HG03469 (cell line): ENCODE measurements around the gene MEGF6.
"Not testable (repeated sequence)": the region's sequence is repeated elsewhere in the genome, so short reads cannot be mapped to it uniquely, and the experiment has no call there.

ENCODE experiments used
- ATAC-seq: cut with Tn5 transposase; IDR thresholded peaks from one replicate; pipeline ENCODE4 v1.9.1; 2021; ENCODE audit warnings: mild to moderate bottlenecking, moderate library complexity, moderate number of reproducible peaks; ENCODE audit not compliant: unreplicated experiment

MEGF6 gene

DNA sequence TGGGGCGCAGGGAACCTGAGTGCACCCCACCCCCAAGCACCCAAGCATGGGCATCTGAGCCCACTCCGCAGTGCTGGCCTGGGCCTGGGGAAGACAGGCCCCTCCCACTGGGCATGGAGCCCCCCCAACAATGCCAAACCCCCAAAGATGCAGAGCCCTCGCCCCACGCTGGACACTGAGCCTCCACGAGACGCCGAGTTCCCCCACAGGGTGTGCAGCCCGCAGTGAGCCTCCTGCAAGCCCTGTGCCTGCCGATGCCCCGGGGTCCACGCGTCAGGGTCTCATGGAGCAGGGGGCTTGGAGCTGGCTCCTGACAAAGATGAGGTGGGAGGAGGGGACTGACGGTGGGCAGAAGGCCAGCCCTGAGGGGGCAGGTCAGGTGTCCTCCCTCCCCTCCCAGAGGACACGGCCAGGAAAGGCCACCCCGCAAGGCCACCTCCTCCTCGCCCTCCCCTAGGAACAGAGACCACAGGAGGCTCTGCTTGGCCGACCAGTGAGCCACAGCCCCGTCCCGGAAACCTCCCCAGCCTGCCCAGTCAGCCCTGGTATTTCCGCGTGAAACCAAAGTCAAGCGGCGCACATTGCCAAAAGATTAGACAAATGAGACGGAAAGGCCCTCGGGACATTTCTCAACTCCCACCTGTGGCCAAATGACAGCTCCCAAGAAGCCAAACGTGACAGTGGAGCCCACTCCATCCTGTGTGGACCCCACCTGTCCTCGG lies 33.4 kb downstream of the MEGF6 start:
- no peak for ATAC-seq

DNA sequence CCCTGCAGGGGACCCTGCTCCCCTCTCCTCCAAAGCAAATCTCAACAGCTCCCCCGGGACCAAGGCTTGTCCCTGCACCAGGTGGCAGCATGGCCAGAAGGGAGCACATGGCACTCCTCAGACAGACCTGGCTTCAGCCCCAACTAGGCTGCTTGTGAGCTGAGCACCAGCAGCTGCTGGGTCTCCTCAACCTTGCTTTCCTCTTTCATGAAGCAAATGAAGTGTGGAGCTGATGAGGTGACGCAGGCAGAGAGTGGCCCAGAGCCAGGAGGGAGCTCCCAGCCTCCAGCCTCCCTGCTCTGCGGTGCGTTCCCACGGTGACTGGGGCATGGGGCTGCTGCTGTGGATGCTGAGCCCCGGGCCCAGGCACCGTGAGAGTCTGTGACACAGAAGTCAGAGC lies 34.0 kb downstream of the MEGF6 start:
- no peak for ATAC-seq

DNA sequence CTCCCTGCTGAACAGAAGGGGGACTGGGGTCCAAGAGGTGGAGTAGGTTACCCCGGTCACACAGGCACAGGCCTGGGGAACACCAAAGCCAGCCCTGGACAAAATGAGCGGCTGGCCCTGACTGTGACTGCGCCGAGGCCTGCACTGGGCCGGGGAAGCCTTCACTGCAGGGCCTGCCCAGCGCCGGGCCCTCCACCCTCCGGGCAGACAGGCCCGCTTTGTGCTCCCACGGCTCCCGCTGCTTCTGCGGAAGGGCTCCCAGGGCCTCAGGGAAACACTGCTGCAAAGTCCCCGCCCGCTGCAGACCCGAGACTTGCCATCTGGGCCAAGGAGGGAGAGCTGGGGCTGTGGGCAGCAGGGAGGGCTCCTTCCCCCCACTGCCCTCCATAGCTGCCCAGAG lies 35.3 kb downstream of the MEGF6 start:
- no peak for ATAC-seq

DNA sequence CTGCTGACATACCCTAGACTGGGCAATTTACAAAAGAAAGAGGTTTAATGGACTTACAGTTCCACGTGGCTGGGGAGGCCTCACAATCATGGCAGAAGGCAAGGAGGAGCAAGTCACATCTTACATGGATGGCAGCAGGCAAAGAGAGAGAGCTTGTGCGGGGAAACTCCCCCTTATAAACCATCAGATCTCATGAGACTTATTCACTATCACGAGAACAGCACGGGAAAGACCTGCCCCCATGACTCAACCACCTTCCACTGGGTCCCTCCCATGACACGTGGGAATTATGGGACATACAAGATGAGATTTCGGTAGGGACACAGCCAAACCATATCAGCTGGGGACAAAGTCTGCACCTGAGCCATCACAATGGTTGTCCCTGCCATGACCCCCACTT lies 35.8 kb downstream of the MEGF6 start:
- ATAC-seq, result not testable (repeated sequence)

DNA sequence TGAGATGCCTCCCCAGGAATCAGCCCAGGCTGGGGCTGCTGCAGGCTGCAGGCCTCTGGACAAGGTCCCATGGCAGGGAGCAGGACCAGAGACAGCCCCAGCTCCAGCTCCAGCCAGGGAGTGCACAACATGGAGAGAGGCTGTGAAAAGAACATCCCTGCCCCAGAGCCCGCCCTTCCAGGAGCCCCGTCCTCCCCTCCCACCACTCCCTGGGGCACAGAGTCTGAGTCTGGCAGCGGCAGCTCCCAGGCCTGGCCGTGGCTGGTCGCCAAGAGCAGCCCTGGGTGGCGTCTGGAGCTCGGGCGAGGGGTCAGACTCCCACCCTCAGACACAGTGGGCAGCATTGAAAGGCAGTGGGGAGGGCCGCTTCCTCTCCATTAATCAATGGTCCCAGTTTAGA lies 37.8 kb downstream of the MEGF6 start:
- ATAC-seq, result no peak

DNA sequence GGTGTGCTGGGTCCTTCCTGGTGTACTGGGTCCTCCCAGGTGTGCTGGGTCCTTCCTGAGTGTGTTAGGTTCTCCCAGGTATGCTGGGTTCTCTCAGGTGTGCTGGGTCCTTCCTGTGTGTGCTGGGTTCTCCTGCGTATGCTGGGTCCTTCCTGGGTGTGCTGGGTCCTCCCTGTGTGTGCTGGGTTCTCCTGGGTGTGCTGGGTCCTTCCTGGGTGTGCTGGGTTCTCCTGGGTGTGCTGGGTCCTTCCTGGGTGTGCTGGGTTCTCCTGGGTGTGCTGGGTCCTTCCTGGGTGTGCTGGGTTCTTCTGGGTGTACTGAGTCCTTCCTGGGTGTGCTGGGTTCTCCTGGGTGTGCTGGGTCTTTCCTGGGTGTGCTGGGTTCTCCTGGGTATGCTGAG lies 38.7 kb downstream of the MEGF6 start:
- not testable (repeated sequence) for ATAC-seq

DNA sequence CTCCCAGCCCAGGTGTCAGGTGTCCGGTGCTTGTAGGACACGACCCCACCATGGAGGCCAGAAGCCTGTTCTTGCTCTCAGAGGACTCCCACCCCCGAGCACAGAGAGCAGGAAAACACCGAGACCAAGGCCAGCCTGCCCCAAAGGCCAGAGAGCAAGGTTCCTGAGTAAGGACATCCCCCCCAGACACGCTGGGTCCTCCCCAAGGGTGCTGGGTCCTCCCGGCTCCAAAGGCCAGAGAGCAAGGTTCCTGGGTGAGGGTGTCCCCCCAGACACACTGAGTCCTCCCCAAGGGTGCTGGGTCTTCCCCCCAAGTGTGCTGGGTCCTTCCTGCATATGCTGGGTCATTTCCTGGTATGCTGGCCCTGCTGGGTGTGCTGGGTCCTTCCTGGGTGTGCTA lies 40.0 kb downstream of the MEGF6 start:
- no peak for ATAC-seq

DNA sequence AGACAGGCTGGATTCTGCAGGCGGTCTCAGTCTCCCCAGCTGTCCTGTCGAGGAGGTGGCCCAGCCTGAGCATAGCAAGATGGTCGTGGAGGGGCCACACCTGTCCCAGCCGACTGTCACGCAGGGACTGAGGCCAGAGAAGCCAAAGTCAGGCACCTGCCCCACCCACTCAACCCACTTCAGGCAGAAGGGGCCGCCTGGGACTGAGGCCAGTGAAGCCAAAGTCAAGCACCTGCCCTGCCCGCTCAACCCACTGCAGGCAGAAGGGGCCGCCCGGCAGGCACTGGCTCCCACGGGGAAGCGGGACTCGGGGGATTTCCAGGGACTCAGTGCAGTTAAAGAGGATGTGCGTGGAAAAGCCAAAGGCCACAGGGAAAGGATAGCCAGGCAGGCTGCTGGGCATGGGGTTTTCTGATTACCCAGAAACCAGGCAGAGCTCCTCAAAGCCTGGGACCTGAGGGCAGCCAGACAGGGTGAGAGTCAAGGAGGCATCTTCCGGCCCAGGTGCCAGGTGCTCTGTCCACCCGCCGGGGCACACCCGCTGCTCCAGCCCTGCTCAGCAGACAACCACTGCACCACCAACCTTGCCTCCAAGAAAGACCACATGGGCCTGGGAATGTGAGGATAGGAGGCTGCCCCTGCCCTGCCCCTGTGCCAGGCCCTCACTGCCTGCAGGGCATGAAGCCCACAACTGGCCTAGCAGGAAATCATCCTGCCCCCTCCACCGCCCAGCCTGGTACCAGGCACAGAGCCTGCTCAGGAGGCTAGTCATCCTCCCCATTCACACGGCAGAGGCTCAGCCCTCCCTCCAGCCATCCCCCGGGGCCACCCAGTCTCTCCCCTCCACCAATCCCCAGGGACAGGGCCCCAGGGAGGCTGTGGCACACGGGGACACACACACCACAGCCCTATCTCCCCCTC lies 41.0 kb downstream of the MEGF6 start:
- ATAC-seq, result no peak

DNA sequence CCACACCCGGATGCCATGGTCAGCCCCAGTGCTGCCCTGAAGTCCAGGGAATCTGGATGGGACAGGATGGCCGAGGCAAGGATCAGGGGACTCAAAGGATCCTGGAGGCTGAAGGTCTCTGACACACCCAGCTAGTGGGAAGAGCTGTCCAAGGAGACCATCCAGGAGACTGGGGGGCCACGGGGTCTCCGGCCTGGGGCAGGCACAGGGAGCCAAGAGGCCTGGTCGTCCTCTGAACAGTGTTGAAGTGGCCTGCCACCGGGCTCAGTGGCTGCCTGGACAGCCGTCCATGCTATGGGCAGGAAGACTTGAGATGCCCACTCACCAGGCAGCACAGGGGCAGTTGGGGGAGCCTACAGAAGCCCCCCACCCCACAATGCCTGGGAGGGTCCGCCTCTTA lies 41.9 kb downstream of the MEGF6 start:
- ATAC-seq, result no peak

DNA sequence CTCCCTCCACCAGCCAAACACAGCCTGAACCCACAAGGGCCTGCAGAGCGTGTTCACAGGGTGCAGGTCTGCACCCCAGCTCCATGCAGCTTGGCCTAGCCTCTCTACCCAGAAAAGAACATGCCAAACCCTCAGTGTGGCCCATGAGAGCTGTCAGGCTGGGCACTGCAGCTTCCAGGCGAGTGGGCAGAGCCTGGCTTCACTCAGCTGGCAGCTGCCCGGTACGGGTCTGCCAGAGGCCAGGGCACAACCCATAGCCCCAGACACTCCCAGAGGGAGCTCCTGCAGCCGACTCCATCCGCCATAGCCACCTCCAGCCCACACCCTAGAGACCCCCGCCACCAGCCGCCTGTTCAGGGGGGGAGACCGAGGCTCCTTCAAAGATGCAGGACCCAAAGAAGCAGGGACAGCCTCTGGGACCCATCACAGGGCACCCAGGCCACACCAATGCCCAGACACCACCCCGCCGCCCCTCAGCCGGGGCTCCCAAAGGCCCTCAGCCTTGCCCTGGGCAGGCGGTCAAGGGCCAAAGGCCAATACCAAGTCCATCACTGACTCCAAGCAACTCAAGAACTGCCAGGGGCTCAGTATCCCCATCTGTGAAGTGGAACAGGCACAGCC lies 42.4 kb downstream of the MEGF6 start:
- ATAC-seq, result no peak

DNA sequence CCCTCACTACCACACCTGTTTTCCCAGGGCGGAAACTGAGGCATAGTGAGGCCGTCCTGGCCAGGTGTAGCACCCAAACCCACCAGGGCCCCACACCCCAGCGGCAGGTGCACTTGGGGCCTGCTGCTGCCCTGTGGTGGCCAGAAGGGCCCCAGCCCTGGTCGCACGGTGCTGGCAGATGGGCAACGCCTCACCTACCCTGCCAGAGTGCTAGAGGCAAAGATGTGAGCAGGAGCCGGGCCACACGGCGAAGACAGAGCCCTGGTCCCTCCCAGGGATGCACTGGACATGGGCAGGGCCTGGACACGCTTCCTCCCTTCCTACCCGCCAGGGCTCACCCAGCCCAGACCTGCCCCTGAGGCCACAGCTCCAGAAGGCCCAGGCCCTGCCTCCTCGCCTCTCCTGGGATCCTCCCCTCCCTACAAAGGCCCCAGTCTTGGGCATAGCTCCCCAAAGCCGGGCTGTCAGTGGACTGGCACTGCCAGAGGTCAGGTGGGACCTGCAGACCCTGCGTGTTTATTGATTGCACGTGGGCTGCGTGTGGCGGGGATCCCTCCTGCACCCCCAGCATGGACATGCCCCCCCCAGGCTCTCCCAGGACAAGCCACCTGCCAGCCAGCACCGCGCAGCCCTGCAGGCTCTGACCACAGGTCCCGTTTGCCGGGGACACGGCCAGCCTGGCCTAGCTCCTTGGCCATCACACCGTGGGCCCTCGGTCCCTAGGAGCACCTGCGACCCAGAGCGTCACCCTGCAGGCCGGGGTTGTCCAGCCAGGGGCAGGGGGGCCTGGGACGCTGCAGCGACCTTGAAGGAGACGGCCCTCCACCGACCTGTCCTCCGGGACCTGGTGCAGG lies 44.1 kb downstream of the MEGF6 start:
- ATAC-seq, result no peak

DNA sequence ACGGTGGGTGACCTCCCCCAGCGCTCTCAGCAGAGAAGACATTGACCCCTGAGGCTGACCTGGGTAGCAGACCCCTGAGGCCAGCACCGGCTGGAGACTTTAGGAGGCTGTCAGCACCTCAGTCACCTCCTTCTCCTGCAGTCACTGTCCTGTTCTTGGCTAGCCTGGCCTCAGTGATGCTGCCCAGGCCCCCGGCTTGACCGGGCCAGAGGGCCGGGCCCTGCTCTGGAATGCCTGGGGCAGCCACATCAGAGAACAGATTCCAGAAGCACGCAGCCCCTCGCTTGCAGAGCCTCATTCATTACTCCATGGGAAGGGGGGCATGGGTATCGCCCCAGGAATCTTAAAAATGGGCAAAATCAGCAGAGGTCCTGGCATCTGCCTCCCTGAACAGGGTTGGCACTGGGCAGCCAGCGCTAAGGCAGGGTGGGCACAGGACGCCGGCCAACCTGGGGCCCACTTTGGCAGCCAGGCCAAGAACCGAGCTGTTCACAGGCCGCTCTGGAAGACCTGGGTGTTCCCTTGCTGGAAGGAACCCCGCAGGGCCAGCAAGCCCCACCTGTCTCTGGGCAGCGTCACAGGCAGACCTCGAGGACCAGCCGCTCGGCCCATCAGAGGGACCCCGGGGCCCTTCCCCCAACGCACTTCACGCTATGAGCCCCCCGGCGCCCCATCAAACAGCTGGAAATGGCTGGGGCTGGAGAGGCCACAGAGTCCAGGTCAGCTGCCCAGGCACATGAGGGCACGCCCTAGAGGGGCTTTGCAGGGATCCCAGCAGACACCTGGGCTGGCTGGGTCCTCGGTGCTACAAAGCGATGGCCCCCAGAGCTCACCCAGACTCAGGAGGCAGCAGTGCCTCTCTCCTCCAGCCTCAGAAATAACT lies 45.1 kb downstream of the MEGF6 start:
- no peak for ATAC-seq

DNA sequence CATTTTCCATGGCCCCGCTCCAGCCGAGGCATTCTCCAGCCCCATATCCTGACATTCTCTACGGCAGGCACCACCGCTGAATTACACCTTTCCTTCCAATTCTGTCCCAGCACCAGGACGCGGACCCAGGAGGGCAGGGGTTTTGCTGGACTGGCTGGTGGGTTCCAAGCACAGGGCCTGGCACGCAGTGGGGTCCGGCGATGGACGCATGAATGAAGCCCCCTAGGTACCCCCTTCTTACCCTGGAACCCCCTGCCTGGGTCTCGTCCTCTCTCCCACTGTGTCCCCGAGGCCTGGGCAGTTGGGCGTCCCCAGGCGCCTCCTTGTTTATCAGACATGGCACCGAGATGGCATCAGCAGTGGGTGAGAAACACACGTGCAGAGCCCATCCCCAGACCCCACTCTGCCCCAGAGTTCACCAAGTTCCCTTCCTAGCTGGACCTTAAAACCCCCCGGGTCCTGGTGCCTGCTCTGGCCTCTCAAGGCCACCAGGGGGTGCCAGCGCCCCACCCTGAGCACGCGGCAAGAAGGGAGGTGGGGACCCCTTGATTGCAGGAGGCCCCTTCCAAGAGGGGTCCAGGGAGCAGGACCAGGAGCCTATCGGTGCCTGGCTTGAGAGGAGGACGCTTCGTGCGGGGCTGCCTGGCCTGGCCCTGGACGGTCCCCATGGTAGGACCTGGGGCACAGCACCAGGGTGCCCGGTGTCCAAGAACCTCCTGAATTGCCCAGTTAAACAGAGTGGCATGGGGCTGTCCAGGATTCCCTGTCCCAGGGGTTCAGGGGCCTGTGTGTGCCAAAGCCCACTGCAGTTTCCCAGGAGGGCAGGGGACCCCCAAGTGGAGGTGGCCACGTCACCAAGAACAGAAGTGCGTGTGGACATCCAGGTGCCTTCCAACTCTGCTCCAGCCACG lies 46.1 kb downstream of the MEGF6 start:
- no peak for ATAC-seq

DNA sequence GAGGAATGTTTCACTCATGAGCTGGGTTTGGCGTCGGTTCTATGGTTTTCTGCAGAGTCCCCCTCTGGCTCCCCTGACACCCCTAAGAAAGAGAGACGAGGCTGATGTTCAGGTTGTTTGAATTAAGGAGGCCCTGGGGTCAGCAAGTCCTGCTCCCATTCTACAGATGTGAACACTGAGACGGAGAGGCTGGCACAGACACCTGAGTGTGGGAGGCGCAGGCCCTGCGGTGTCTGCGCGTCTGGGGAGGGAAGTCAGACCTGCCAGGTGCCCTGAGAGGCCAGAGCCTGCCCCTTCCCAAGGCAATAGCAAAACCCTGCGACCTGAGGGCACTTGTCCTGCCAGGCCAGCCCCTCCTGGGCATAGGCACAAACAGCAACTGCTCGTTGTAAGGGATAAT lies 47.7 kb downstream of the MEGF6 start:
- no peak for ATAC-seq

DNA sequence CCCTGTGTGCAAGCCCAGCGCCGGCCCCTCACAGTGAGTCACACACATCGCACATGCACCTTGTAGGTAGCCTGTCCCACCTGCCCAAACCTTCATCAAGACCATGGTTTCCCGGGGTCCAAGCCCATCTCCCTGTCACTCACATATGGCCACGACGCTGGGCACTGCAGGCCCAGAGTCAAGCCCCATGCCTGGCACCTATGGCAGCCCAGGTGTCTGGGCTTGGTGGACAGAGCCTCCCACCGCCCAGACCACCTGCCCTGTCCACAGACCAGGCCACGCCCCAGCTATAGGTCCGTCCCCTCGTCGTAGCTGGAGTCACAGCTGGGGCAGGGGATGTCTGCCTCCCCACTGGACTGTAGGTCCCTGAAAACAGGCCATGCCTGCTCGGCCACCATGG lies 48.2 kb downstream of the MEGF6 start:
- ATAC-seq, result no peak

DNA sequence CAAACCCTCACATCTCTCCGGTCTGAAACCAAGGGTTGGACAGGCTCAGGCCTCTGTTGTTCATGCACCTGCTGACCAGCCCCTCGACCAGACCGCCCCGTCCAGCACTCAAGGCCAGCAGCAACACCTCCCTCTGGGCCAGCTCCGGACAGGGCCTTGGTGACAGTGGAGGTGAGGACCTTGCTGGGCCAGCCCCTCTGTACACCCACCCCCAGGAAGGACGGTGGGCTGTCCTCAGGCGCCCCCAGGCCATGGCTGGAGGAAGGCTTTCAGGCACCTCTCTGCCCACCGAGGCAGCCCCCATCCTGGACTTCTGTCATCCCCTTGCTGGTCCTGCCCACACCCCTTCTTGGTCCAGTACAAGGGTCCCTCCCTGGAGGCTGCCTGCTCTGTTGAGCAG lies 48.6 kb downstream of the MEGF6 start:
- ATAC-seq, result no peak

DNA sequence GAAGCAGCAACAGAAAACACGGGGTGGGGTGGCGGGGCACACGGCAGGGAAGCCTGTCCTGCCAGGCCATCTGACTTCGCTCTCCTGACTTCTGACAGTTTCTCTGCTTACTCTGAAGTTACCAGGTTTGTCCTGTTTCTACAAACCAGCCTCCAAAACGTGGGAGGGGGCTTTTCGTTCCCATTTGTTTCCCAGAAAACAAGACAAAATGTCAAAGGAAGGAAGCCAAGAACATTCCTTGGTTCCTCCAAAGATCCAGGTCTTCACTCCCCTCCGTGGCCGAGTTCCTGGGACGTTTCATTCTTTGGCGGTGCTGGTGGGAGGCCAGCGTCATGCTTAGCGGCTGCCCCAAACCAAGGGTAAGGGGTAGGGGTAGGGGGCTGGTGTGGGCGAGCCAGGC lies 49.6 kb downstream of the MEGF6 start:
- ATAC-seq, result no peak

DNA sequence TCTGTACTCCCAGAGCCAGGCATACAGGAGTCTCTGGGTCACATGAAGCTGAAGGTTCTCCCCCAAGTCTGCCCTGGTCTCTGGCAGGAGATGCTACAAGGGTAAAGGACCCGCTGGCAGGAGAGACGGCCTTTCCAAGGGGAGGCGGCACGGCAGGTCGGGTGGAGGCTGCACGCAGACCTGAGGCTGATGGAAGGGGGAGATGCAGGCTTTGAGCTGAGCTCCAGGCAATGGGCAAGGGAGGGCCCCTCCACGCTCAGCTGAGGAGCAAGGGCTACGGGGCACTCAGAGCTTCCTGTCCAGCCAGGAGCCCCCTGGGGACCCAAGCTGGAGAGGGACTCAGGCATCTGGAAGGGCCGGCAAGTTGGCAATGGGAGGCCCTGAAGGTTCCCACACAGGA lies 50.3 kb downstream of the MEGF6 start:
- no peak for ATAC-seq
